ENCODE results near the gene GOPC.

DNA sequence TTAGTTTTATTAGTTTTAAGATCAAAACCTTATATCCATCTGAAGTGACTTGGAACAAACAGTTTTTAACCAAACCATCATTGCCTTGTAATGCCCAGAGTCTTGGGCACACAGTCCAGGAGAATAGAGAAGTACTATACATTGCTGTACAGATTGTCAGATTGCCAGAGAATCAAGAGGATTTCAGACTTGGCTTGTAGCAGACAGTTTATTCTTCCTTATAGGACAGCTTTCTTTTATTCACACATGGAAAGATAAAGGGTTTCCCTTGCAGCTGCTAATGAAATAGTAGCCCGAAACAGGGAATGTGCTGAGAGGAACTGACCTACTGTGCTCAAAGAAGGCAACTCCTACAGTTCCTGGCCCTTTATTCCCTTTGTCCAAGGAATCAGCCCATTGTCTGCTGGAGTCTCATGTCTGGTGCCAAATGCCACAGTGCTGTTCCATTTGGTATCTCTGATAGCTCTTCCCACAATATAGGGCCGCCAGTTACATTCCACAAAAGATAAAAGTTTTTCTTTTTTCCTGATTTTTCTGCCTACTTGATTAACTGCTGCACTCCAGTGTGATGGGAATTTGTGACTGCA, 89.2 kb downstream of the GOPC start:
- TF ChIP-seq, protein P1, sequence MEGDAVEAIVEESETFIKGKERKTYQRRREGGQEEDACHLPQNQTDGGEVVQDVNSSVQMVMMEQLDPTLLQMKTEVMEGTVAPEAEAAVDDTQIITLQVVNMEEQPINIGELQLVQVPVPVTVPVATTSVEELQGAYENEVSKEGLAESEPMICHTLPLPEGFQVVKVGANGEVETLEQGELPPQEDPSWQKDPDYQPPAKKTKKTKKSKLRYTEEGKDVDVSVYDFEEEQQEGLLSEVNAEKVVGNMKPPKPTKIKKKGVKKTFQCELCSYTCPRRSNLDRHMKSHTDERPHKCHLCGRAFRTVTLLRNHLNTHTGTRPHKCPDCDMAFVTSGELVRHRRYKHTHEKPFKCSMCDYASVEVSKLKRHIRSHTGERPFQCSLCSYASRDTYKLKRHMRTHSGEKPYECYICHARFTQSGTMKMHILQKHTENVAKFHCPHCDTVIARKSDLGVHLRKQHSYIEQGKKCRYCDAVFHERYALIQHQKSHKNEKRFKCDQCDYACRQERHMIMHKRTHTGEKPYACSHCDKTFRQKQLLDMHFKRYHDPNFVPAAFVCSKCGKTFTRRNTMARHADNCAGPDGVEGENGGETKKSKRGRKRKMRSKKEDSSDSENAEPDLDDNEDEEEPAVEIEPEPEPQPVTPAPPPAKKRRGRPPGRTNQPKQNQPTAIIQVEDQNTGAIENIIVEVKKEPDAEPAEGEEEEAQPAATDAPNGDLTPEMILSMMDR (conservative IDR thresholded peaks at IDR 0.05; ENCODE audit: low read depth, low read length): no peak
- no peak for TF ChIP-seq EZH2 (IDR thresholded peaks at IDR 0.05; ENCODE audit: borderline replicate concordance, low read depth, low read length, poor library complexity, severe bottlenecking)

Measured in A673 (cell line).